ENCODE data around the gene ANOS1. TPM values are rescaled to one million over a fixed set of nuclear protein-coding genes. Genes with fewer than 3 reads are reported as not detected.

Gene ANOS1
- total and polyA plus RNA-seq, 2 of the 8 experiments (the other 6 are each of a cell fraction or from before 2014, with no cell fraction given) = 34.4 to 59.0 TPM

- no peak overlapping the region for H3K4ac ChIP-seq (replicated peaks; ENCODE audit: insufficient read length, low read depth, low read length)
- no peak overlapping the region for H2BK15ac ChIP-seq (ENCODE audit: low read length)
- no peak overlapping the region for H2BK20ac ChIP-seq (ENCODE audit: low read length)
- H3K4me1 ChIP-seq (replicated peaks in 1 of 4; ENCODE audit: control insufficient read depth in 3 of 4, insufficient read depth in 4 of 4, low read length in 3 of 4) = no peaks in the 10 kb centered on the region
- H2AK5ac ChIP-seq (ENCODE audit: low read depth, low read length) = no peak overlapping the region
- no peak overlapping the region for H3K56ac ChIP-seq (replicated peaks; ENCODE audit: insufficient read length, low read depth, low read length)
- no peaks in the 10 kb centered on the region for H3K27me3 ChIP-seq (replicated peaks in 1 of 4; ENCODE audit: control insufficient read depth in 3 of 4, extremely low read depth in 1 of 4, insufficient read depth in 3 of 4, low read length in 3 of 4)
- no peak overlapping the region for H4K91ac ChIP-seq (replicated peaks; ENCODE audit: insufficient read length, low read length)
- no peak overlapping the region for H3K4me2 ChIP-seq (ENCODE audit: insufficient read depth in 1 of 2, low read depth in 2 of 2, low read length in 2 of 2)
- H2BK120ac ChIP-seq (replicated peaks; ENCODE audit: low read depth, low read length) = no peak overlapping the region
- CTCF ChIA-PET (ENCODE audit: partially characterized antibody) = interaction anchor here (1.0 to 1.3 kb wide), 2 partner anchors 7 to 40 kb away, joined by 3 to 4 read pairs; no protein-coding TSS in a partner anchor
- no peak overlapping the region for H2BK5ac ChIP-seq (ENCODE audit: low read depth, low read length)
- TF ChIP-seq YY1 (IDR thresholded peaks at IDR 0.05; ENCODE audit: low read depth, low read length) (no peak), TAF1 (IDR thresholded peaks at IDR 0.05; ENCODE audit: low read depth, low read length) (no peak), JUN (IDR thresholded peaks at IDR 0.05; ENCODE audit: low read depth, low read length) (no peak), CBX5 (IDR thresholded peaks at IDR 0.05; ENCODE audit: low read depth, low read length) (no peak), SP4 (IDR thresholded peaks at IDR 0.05; ENCODE audit: low read length) (no peak), SUZ12 (IDR thresholded peaks at IDR 0.05; ENCODE audit: low read length) (no peak), CTCF (IDR thresholded peaks at IDR 0.05; ENCODE audit: control extremely low read depth in 1 of 3, insufficient read depth in 1 of 3, low read depth in 1 of 3, low read length in 3 of 3) (peak in 2 of 3 experiments; percentile 54 to 61; a peak in 3 of 4 replicates), MAFK (IDR thresholded peaks at IDR 0.05; ENCODE audit: low read depth, low read length) (no peak), SIN3A (conservative IDR thresholded peaks at IDR 0.05 in 1 of 2, IDR thresholded peaks at IDR 0.05 in 1 of 2; ENCODE audit: low read depth in 1 of 2, low read length in 2 of 2) (no peak), RAD21 (IDR thresholded peaks at IDR 0.05 in 1 of 2, conservative IDR thresholded peaks at IDR 0.05 in 1 of 2; ENCODE audit: low read depth in 2 of 2, low read length in 2 of 2) (peak; percentile 66 to 68), PHF8 (conservative IDR thresholded peaks at IDR 0.05; ENCODE audit: low read depth, low read length) (no peak)
- POLR2A ChIA-PET (ENCODE audit: partially characterized antibody) = no interaction called here
- no peak for DNase-seq (ENCODE audit: low read depth in 1 of 2, low spot score in 2 of 2)
- no peak overlapping the region for H3K4me3 ChIP-seq (ENCODE audit: extremely low read depth in 1 of 4, insufficient read depth in 2 of 4, low read depth in 3 of 4, low read length in 4 of 4)
- H3K14ac ChIP-seq (ENCODE audit: insufficient read length) = no peak overlapping the region
- no peak overlapping the region for H3K18ac ChIP-seq (ENCODE audit: extremely low read depth, low read length)
- no peaks in the 10 kb centered on the region for H3K36me3 ChIP-seq (ENCODE audit: control insufficient read depth in 2 of 4, insufficient read depth in 4 of 4, low read length in 3 of 4)
- no peak overlapping the region for H2BK12ac ChIP-seq (ENCODE audit: low read depth, low read length)
- H3K9me3 ChIP-seq (ENCODE audit: insufficient read depth in 2 of 2, low read depth in 1 of 2, low read length in 1 of 2) = no peaks in the 10 kb centered on the region
- H2AFZ ChIP-seq (ENCODE audit: low read length) = no peak overlapping the region
- H3K9ac ChIP-seq (replicated peaks in 1 of 4; ENCODE audit: extremely low read depth in 1 of 4, low read depth in 3 of 4, low read length in 3 of 4) = no peak overlapping the region
- H4K20me1 ChIP-seq (replicated peaks in 1 of 2; ENCODE audit: control insufficient read depth in 1 of 2, insufficient read depth in 2 of 2, low read length in 2 of 2) = no peaks in the 10 kb centered on the region
- no peak overlapping the region for H4K5ac ChIP-seq (ENCODE audit: insufficient read length, low read depth, low read length)
- no peak overlapping the region for H4K8ac ChIP-seq (ENCODE audit: extremely low read depth, insufficient read depth, low read length)
- no peak overlapping the region for H3K23ac ChIP-seq (ENCODE audit: insufficient read length)
- no peaks in the 10 kb centered on the region for H3K79me1 ChIP-seq (ENCODE audit: low read depth, low read length)
- WGBS, 2 experiments (ENCODE audit: extremely low coverage in 1 of 2, insufficient coverage in 1 of 2, insufficient read length in 1 of 2, insufficient replicate concordance in 2 of 2, low coverage in 1 of 2, low lambda C conversion rate in 2 of 2, missing lambda C conversion rate in 1 of 2) = 48% methylated on average over 6 of the region's 6 CpGs; no CpG with 5 or more reads in 1 of the 2 experiments
- no peaks in the 10 kb centered on the region for H3K79me2 ChIP-seq (ENCODE audit: control insufficient read depth in 1 of 2, insufficient read depth in 2 of 2, low read length in 2 of 2)
- H3K23me2 ChIP-seq (ENCODE audit: low read depth, low read length) = no peaks in the 10 kb centered on the region
- FAIRE-seq = peak; percentile 100
- H3K27ac ChIP-seq (ENCODE audit: low read depth, low read length) = no peak overlapping the region
Measured at GRCh38 chrX:8748855-8749254, 16.9 kb upstream of the ANOS1 start.
